GM23248 (cell line): ENCODE results near the gene NCOA7.

Experiments used
- EZH2 ChIP-seq: fragments of 200-600 bp; sonication (generic); IDR thresholded peaks from 2 replicates; pipeline ENCODE4 v1.6.1; 2018; ENCODE audit warnings: antibody characterized with exemption, mild to moderate bottlenecking; ENCODE audit not compliant: insufficient read depth, poor library complexity, severe bottlenecking
- EZH2phosphoT487 ChIP-seq: fragments of 200-600 bp; sonication (generic); IDR thresholded peaks from 2 replicates; pipeline ENCODE4 v1.6.1; 2018; ENCODE audit warnings: antibody characterized with exemption, moderate library complexity, mild to moderate bottlenecking, low read depth; ENCODE audit not compliant: insufficient read depth

GRCh38 chr6:125792680-125793079 is 1.9 kb downstream of the NCOA7 start:
- TF ChIP-seq EZH2 (no peak), EZH2phosphoT487 (no peak)
